T-helper 1 cell treated with Interleukin-12 subunit alpha and Interleukin-12 subunit beta and Interleukin-4 antibody, amounts not matched to agents 30 μg/mL and 1 μg/mL, for 36 hours (primary cell): Measurements from ENCODE around the gene DICER1.

ENCODE experiments used
- H3K27ac Mint-ChIP-seq: one replicate; pipeline ENCODE4 v1.8.0; 2021; ENCODE audit warnings: mild to moderate bottlenecking, mixed read lengths
- H3K27me3 Mint-ChIP-seq: one replicate; pipeline ENCODE4 v1.8.0; 2021; ENCODE audit warnings: low read depth, mixed read lengths
- H3K36me3 Mint-ChIP-seq: one replicate; pipeline ENCODE4 v1.8.0; 2021; ENCODE audit warnings: low read depth, mixed read lengths
- H3K4me1 Mint-ChIP-seq: one replicate; pipeline ENCODE4 v1.8.0; 2021; ENCODE audit warnings: low read depth, mixed read lengths
- H3K4me3 Mint-ChIP-seq: one replicate; pipeline ENCODE4 v1.8.0; 2021; ENCODE audit warnings: mild to moderate bottlenecking, moderate library complexity, mixed read lengths
- H3K9me3 Mint-ChIP-seq: one replicate; pipeline ENCODE4 v1.8.0; 2021; ENCODE audit warnings: mixed read lengths

DICER1 gene

DNA sequence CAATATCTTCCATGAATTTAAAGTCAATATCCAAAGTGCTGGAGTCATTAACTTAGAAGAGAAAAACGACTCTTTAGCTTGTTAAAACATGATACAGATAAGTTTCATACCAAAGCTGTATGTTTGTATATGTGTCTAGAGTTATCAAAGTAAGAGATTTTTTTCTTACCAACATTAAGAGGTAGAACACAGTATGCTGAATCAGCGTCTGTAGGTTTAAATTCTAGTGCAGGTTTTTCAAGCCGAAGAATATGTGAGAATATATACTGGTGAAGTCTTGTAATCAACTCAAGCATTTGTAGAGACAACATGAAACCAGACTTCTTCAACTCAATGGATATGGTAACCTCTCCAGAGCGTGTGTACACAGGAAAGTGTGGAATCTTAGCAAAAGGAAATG, 49.6 kb downstream of the DICER1 start:
- Mint-ChIP-seq H3K4me3 (no peak overlapping the region), H3K27me3 (no peaks in the 10 kb centered on the region), H3K9me3 (no peaks in the 10 kb centered on the region), H3K4me1 (no peaks in the 10 kb centered on the region), H3K36me3 (peaks cover 42% of the 10 kb centered on the region), H3K27ac (no peak overlapping the region)

DNA sequence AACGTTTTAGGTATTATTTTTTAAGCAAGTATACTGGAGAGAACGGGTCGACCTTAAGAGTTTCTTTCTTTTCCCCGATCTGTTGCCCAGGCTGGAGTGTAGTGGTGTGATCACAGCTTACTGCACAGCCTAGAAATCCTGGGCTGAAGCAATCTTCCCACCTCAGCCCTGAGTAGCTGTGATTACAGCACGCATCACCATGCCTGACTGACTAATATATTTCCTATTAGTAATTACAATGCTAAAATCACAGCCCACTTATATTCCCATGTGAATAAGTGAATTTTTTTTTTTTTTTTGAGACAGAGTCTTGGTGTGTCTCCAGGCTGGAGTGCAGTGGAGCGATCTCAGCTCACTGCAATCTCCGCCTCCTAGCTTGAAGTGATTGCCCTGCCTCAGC, 50.4 kb downstream of the DICER1 start:
- Mint-ChIP-seq H3K4me1 (no peaks in the 10 kb centered on the region), H3K27ac (no peak overlapping the region), H3K27me3 (no peaks in the 10 kb centered on the region), H3K36me3 (peaks cover 46% of the 10 kb centered on the region), H3K4me3 (no peak overlapping the region), H3K9me3 (no peaks in the 10 kb centered on the region)

DNA sequence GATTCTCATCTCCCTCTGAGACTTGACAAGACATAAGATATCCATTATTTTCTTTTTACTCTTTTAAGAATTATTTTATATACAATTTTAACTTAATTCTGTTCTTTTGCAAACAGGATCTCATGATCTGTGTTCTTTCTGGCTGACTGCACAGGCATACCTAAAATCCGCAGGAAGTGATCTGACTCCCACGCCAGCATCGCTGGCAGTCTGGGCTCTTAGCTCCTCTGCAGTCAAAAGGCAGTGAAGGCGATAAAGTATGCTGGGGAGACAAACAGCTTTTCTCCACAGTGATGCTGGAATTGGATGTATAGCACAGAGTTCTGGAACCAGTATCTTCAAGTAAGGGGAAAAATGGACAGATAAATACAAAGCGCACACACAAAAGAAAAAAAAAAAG, 52.4 kb downstream of the DICER1 start:
- Mint-ChIP-seq H3K4me1 (peaks cover 5% of the 10 kb centered on the region), H3K9me3 (no peaks in the 10 kb centered on the region), H3K4me3 (no peak overlapping the region), H3K27ac (no peak overlapping the region), H3K36me3 (peaks cover 41% of the 10 kb centered on the region), H3K27me3 (no peaks in the 10 kb centered on the region)

DNA sequence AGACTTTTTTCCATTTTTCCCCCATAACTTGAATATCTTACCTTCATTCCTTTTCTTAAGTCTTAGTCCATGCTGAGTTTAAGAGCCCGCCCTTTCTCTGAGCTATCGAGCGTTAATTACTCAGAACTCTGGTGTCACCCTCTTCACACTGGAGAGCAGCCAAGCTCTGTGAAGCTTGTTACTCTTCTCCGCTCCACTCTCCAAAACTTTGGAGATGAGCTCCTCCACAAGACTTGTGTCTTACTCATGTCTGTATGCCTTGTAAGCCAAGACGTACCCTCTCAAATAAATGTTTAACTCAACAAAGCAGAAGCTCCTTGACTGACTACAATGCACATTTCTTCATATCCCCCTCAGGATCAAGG, 54.7 kb downstream of the DICER1 start:
- Mint-ChIP-seq H3K9me3 (no peaks in the 10 kb centered on the region), H3K27ac (no peak overlapping the region), H3K4me1 (peaks cover 8% of the 10 kb centered on the region), H3K4me3 (no peak overlapping the region), H3K27me3 (no peaks in the 10 kb centered on the region), H3K36me3 (peaks cover 37% of the 10 kb centered on the region)

DNA sequence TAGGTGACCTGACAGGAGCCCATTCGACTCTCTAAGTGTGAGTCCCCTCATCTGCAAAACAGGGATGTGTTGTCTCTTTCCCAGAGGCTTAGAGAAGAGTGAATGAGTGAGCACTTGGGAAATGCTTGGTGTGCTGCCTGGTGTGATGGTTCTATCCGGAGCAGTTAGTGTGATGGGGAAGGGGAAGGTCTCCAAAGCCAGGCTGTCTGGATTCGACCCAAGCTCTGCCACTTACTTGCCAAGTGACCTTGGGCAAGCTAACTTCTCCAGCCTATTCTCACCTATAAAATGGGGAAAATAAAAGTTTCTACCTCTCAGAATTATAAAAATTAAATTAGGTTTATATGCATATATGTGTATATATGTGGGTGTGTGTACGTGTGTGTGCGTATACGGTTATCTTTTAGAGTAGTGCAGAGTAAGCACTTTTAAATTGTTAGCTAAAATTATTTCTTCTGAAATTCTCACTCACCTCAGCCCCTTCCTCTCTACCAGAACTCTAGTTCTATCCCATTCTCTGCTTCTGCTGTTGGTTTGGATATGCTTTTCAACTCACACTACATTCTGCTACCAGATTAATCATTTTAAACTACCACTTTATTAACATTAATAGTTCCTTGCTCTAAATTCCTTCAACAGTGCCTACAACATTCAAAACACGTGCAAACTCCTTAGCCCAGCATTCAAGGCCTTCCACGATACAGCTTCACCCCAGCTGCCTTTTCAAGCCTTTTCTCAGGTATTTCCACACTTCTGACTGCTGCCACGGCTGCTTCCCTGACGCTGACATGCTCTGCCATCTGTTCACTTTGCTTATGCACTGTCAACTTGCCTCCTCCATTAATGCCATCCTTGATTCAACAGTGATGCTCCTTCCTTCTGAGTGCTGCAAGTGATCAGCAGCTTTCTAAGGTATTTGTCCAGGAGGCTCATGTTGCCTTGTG, 55.3 kb downstream of the DICER1 start:
- Mint-ChIP-seq H3K27ac (no peak overlapping the region), H3K36me3 (peaks cover 34% of the 10 kb centered on the region), H3K4me3 (no peak overlapping the region), H3K27me3 (no peaks in the 10 kb centered on the region), H3K4me1 (peaks cover 8% of the 10 kb centered on the region), H3K9me3 (no peaks in the 10 kb centered on the region)

DNA sequence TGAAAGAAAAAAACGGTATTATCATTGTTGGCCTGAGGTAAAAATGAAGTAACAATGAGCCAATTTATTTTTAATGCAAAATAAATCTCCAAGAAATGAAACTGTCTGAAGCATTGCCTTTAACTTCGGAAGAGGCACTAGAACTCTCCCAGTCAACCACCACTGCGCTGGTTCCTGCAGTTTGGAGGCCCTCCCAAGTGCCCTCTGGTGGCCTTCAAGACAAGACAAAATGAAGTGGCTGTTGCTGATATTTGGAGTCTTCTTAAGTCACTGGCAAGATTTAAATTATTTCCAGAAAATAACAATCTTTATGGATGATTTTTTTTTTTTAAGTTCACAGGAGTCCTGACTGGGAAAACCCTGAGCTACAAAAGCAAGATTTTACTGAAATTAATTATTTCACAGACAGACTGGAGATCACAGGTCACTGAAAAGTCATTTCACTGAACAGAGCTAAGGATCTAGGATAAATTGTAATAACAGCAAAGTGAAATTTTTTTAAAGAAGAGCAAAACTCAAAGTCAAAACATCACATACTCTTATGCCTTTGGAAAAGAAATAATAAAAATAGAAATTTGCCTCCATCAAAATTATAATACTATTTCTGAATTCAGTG, 58.2 kb downstream of the DICER1 start:
- Mint-ChIP-seq H3K4me3 (no peak overlapping the region), H3K27me3 (no peaks in the 10 kb centered on the region), H3K27ac (no peak overlapping the region), H3K36me3 (peaks cover 24% of the 10 kb centered on the region), H3K9me3 (no peaks in the 10 kb centered on the region), H3K4me1 (peaks cover 8% of the 10 kb centered on the region)

DNA sequence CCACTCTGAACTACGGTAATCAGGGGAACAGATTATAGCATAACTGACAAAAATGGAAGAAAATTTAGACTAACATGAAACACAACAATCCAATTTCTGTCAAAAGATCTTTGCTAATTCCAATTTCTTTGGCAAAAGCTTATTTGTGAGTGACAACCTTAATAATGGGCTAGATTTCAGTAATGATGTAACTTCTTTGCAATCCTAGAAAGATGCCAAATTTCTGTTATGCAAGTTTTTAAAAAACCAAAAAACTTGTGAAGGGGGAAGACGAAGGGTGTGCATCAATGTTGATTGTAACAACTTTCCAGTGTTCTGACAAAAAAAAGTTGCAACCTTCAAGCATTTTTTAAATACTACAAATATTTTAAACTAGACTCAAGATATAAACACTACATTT, 59.9 kb downstream of the DICER1 start:
- no peak overlapping the region for H3K4me3 Mint-ChIP-seq
- H3K27ac Mint-ChIP-seq: no peak overlapping the region
- H3K9me3 Mint-ChIP-seq: no peaks in the 10 kb centered on the region
- H3K36me3 Mint-ChIP-seq: peaks cover 16% of the 10 kb centered on the region
- H3K27me3 Mint-ChIP-seq: no peaks in the 10 kb centered on the region
- H3K4me1 Mint-ChIP-seq: peaks cover 8% of the 10 kb centered on the region

DNA sequence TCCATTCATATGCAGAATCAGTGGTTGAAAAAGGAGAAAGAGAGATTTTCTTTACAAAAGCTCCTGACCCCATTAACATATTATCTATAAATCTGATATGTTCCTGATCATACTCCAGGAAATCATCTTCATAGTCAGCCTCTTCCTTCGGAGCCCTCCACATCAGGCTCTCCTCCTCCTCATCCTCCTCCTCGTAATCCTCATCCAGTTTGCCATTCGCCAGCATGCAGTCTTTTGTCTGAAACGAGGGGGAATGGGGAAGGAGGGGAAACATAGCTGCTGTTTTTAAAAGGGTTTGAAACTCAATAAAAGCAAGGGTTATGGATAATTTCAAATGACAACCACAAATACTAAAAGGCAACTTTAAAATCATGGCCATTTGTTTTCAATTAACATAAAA, 60.9 kb downstream of the DICER1 start:
- peaks cover 15% of the 10 kb centered on the region for H3K36me3 Mint-ChIP-seq
- peaks cover 8% of the 10 kb centered on the region for H3K4me1 Mint-ChIP-seq
- H3K9me3 Mint-ChIP-seq: no peaks in the 10 kb centered on the region
- H3K27me3 Mint-ChIP-seq: no peaks in the 10 kb centered on the region
- no peak overlapping the region for H3K4me3 Mint-ChIP-seq
- H3K27ac Mint-ChIP-seq: no peak overlapping the region

DNA sequence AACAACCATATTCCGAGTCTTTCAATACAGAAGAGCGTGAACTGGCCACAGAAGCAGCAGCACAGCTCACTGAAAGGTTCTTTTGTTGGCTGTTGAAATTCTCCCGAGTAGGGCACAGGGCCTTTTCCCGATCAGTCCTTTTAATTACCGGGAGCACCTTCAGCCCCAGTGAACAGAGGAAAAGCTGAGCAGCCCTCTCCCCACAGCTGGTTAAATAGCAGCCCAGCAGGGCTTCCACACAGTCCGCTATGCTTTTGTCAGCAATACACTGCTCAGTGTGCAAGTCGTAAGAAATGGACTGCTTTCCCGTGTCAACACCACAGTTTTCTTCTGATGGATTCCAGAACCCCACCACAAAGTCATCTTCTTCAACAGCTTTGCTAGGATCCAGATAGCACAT, 61.3 kb downstream of the DICER1 start:
- H3K4me1 Mint-ChIP-seq: peaks cover 8% of the 10 kb centered on the region
- no peaks in the 10 kb centered on the region for H3K27me3 Mint-ChIP-seq
- peaks cover 14% of the 10 kb centered on the region for H3K36me3 Mint-ChIP-seq
- no peak overlapping the region for H3K27ac Mint-ChIP-seq
- no peak overlapping the region for H3K4me3 Mint-ChIP-seq
- H3K9me3 Mint-ChIP-seq: no peaks in the 10 kb centered on the region

DNA sequence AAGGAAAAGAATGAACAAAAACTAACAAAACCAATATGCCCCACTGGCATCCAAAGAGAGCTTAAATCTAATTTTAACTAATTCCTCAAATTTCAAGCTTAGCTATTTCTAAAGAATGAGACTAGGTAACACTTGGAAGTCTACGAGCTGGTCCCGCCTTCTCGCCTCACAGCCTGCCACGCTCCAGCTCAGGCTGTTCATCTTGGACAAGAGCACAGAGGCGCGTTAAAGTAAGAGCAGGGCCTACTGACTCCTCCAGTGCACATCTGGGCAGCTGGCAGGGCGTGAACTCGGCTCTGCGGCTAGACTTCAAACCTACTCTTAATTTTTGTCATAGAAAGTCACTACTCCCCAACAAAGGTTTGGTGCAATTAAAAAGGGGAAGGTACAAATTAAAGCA, 64.6 kb downstream of the DICER1 start:
- Mint-ChIP-seq H3K4me3 (no peak overlapping the region), H3K36me3 (peaks cover 26% of the 10 kb centered on the region)

DNA sequence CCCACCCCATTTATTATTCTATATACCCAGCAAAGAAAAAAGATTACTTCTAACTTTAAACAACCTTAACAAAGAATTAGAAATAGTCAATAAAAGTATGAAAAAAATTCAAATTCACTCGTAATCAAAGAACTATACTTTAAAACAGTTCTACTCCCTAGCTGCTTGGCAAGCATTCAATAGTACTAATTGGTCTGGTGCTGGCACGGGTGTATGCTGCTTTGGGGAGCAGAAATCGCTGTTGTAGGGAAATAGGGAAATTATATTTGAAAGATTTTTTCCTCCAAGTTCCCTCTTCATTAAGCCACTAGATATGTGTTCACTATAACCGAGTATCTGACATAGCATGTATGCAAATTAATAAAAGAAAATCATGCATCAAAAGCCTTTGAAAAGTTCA, 65.7 kb downstream of the DICER1 start:
- Mint-ChIP-seq H3K4me1 (no peaks in the 10 kb centered on the region), H3K27ac (no peak overlapping the region)

More for the DNA sequence above, 64.6 kb downstream of the DICER1 start:
- Mint-ChIP-seq H3K27ac (no peak overlapping the region), H3K27me3 (no peaks in the 10 kb centered on the region), H3K4me1 (no peaks in the 10 kb centered on the region), H3K9me3 (no peaks in the 10 kb centered on the region)

DNA sequence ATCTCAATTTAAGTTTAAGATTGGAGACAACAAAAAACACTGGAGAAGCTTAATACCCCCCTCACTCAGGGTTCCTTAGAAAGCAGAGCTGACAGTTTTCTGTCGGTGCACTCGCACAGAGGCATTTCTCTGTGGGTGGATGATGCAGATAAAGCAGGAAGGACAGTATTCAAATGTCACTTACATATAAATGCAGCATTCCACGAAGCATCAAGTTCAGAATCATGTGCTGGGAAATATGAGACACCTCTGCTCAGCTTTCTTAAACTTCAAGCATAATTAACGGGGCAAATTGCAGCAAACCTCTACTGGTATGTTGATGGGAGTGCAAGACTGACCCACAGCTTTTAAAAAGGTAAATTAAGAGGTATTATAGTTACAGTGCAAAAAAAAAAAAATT, 68.7 kb downstream of the DICER1 start:
- no peak overlapping the region for H3K4me3 Mint-ChIP-seq
- no peak overlapping the region for H3K27ac Mint-ChIP-seq
- H3K27me3 Mint-ChIP-seq: no peaks in the 10 kb centered on the region
- H3K9me3 Mint-ChIP-seq: no peaks in the 10 kb centered on the region
- no peaks in the 10 kb centered on the region for H3K4me1 Mint-ChIP-seq
- H3K36me3 Mint-ChIP-seq: peaks cover 29% of the 10 kb centered on the region

More for the DNA sequence above, 65.7 kb downstream of the DICER1 start:
- no peak overlapping the region for H3K4me3 Mint-ChIP-seq
- no peaks in the 10 kb centered on the region for H3K27me3 Mint-ChIP-seq
- H3K9me3 Mint-ChIP-seq: no peaks in the 10 kb centered on the region
- peaks cover 26% of the 10 kb centered on the region for H3K36me3 Mint-ChIP-seq

DNA sequence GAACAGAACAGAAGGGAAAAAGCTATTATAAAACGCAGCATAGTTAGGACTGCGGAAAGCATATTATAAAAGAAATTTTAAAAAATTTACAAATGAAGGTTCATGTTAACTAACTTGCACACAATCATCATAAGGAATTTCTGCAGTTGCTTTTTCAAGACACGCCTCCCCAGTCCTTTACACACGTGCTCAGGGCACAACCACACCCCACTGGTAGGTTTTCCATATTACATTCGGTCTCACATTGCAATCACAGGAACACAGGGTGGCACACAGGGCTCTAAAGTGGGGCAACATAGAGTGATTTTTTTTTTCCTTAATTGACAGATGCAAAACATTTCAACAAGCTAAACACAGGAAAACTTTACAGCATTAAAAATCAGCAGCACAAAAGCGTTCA, 69.7 kb downstream of the DICER1 start:
- Mint-ChIP-seq H3K4me3 (no peak overlapping the region), H3K27me3 (no peaks in the 10 kb centered on the region), H3K9me3 (no peaks in the 10 kb centered on the region), H3K27ac (no peak overlapping the region), H3K4me1 (no peaks in the 10 kb centered on the region), H3K36me3 (peaks cover 25% of the 10 kb centered on the region)

DNA sequence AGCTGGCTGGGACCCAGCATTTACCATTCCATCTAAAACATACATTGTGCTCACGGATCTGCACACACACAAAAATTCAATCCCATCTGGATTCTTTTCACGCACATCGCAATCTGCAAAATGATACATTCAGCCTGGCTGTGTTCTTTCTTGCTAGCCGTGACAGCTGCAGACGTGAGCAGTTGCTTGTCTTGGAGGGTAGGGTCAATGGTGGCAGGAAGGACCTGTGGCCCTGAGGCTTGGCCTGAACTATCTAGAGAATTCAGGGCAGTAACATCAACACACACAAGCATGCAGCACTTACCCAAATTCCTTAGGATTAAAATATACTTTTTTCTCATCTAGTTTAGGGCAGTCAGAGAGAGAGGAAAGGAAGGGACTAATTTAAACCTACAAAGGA, 72.0 kb downstream of the DICER1 start:
- Mint-ChIP-seq H3K36me3 (peaks cover 22% of the 10 kb centered on the region), H3K4me3 (no peak overlapping the region), H3K4me1 (no peaks in the 10 kb centered on the region), H3K27me3 (no peaks in the 10 kb centered on the region), H3K27ac (no peak overlapping the region), H3K9me3 (no peaks in the 10 kb centered on the region)

DNA sequence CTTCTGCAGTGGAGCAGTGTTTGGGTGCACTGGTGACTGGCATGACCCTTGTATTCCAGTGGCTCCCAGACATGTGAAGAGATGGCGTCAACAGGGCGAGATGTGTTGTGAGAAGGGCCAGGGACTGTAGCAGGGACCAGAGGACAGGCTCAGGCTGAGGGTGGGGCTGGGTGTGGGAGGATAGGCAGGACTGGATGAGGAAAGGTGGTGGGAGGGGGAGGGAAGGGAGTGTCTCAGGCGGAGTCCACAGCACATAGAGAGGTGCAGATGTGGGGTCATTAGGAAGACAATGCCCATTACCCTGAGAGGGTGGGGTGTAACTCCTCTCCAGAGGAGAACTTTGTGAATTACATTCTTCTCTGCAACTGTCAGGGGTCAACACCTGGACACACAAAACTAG, 78.5 kb downstream of the DICER1 start:
- Mint-ChIP-seq H3K27me3 (no peaks in the 10 kb centered on the region), H3K27ac (no peak overlapping the region), H3K9me3 (peaks cover 6% of the 10 kb centered on the region), H3K4me1 (no peaks in the 10 kb centered on the region), H3K4me3 (no peak overlapping the region), H3K36me3 (no peaks in the 10 kb centered on the region)
